AG04450 (cell line): ENCODE measurements around the gene PLA2G6. TPM values are rescaled to one million over a fixed set of nuclear protein-coding genes. Genes with fewer than 3 reads are reported as not detected.

ENCODE experiments used
- CTCF ChIA-PET: fragments of 300-600, 350-600 bp; formaldehyde crosslinking; extraction: SDS; loops from one replicate; lab custom pipeline; 2022; ENCODE audit warnings: antibody characterized with exemption, inconsistent platforms; lab: Charles Lee
- POLR2A ChIA-PET: fragments of 350-600 bp; formaldehyde crosslinking; extraction: SDS; loops from one replicate; lab custom pipeline; 2021; ENCODE audit warnings: antibody characterized with exemption, inconsistent platforms; lab: Yijun Ruan, JAX
- DNase-seq: peaks from one replicate; pipeline ENCODE4 v3.0.0-alpha.2; 2011; ENCODE audit warnings: low read depth, low spot score
- H3K27ac ChIP-seq: one replicate; pipeline ENCODE4 v1.5.1; 2012; ENCODE audit warnings: low read depth, low read length, control low read depth
- H3K27me3 ChIP-seq: one replicate; pipeline ENCODE4 v1.6.0; 2012; ENCODE audit warnings: low read length; ENCODE audit not compliant: control insufficient read depth, insufficient read depth
- H3K4me3 ChIP-seq: 2 replicates; pipeline ENCODE4 v1.5.1; 2011; ENCODE audit warnings: mild to moderate bottlenecking, low read depth, low read length, control low read depth
- H3K9me3 ChIP-seq: 2 replicates; pipeline ENCODE4 v1.5.1; 2012; ENCODE audit warnings: low read length; ENCODE audit not compliant: control insufficient read depth, insufficient read depth
- CTCF ChIP-seq: IDR thresholded peaks from 2 replicates; pipeline ENCODE4 v1.5.1; 2011; ENCODE audit warnings: low read depth, low read length, control low read depth, inconsistent platforms
- polyA minus RNA-seq: library from RNA; depleted of rRNA, polyadenylated mRNA; stranded (reverse); fragments of >200 nt; gene quantifications from 2 replicates; pipeline ENCODE4 v1.2.3, GENCODE V29; 2011; rRNA and poly(A)+ RNA removed
- polyA plus RNA-seq: library from polyadenylated mRNA; depleted of rRNA; stranded (reverse); fragments of >200 nt; gene quantifications from 2 replicates; pipeline ENCODE4 v1.2.3, GENCODE V29; 2011; rRNA removed

PLA2G6 gene
- polyA plus RNA-seq (5.0 and 7.8 TPM in 2 replicates), polyA minus RNA-seq (18.2 and 20.5 TPM in 2 replicates)

GRCh38 chr22:38181453-38182200, at the start of gene PLA2G6:
Gene PLA2G6, minus strand, starts transcription at chr22:38181830. Its CDS starts 12,404 bp downstream, at chr22:38169426.
- Histone ChIP-seq H3K9me3 (no peaks in the 10 kb centered on the region), H3K27ac (peak within 1 kb of the TSS; percentile 92), H3K27me3 (no peaks in the 10 kb centered on the region), H3K4me3 (peak within 1 kb of the TSS; percentile 66)
- peak; percentile 97 for DNase-seq
- ChIA-PET POLR2A (interaction anchor here (0.6 to 1.0 kb wide), 2 partner anchors 20 to 369 kb away, joined by 4 to 8 read pairs; partner anchors contain the start of gene MAFF), CTCF (interaction anchor here (1.0 kb wide), 1 partner anchor 129 kb away, joined by 3 read pairs; no protein-coding TSS in a partner anchor)
- no peak for TF ChIP-seq CTCF

GRCh38 chr22:38230916-38231315, 49.3 kb upstream of the PLA2G6 start:
- TF ChIP-seq CTCF, result no peak
- ChIA-PET CTCF (no interaction called here), POLR2A (no interaction called here)
- no peak for DNase-seq
- Histone ChIP-seq H3K27ac (peak overlapping the region; percentile 11), H3K9me3 (no peaks in the 10 kb centered on the region; the same call in 1 of the 2 replicates), H3K4me3 (no peak overlapping the region), H3K27me3 (no peaks in the 10 kb centered on the region)

GRCh38 chr22:38230108-38230825, 48.6 kb upstream of the PLA2G6 start:
- no peak overlapping the region for H3K4me3 ChIP-seq
- H3K9me3 ChIP-seq, result no peaks in the 10 kb centered on the region; the same call in 1 of the 2 replicates
- CTCF ChIA-PET, result no interaction called here
- H3K27ac ChIP-seq, result no peak overlapping the region
- TF ChIP-seq CTCF, result 0 out of 2 replicates have a peak, but pooled peaks have one; percentile 23
- no peak for DNase-seq
- no peaks in the 10 kb centered on the region for H3K27me3 ChIP-seq
- POLR2A ChIA-PET, result interaction anchor here (0.6 to 1.3 kb wide), 2 partner anchors 9 to 37 kb away, joined by 3 to 9 read pairs; no protein-coding TSS in a partner anchor

DNA sequence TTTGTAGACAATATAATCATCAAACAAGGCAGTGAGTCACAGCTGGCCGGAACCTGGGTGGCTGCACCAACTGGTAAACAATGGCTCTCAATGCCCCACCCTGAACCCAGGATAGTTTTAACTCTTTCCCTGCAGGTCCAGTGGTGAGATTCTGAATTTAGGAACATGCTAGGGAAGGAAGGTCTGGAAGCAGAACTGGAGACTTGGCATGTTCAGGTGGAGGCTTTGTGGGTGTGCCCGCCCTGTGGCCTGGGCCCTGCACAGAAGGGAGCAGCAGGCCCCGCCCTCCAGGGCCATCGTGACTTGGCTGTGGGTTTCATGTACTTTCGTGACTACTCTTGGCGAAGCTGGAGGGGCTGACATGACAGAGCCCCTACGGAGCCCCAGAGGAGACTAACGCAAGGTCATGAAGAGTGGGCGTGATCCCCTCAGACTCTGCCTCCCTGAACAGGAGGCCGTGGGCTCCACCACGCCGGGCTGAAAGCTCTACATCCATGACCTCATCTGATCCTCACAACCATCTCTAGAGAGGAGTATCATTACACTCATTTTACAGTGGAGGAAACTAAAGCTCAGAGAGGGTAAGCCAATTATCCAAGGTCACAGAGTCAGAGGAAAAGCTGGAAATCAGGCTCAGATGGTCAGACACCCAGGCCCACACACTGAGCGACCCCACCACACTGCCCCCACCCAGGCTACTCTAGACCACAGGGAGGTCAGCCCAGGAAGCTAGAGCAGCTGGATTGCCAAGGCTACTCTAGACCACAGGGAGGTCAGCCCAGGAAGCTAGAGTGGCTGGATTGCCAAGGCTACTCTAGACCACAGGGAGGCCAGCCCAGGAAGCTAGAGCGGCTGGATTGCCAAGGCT, 47.5 kb upstream of the PLA2G6 start:
- no peak for DNase-seq
- TF ChIP-seq CTCF, result no peak
- CTCF ChIA-PET, result interaction anchor here (1.5 kb wide), 1 partner anchor 115 kb away, joined by 5 read pairs; no protein-coding TSS in a partner anchor
- H3K9me3 ChIP-seq, result no peaks in the 10 kb centered on the region; the same call in 1 of the 2 replicates
- POLR2A ChIA-PET, result interaction anchor here (0.6 to 1.3 kb wide), 3 partner anchors 10 to 38 kb away, joined by 3 to 9 read pairs (median 3); no protein-coding TSS in a partner anchor
- H3K27ac ChIP-seq, result peak overlapping the region; percentile 70
- no peaks in the 10 kb centered on the region for H3K27me3 ChIP-seq
- H3K4me3 ChIP-seq, result no peak overlapping the region
